Subcutaneous adipose tissue (tissue), 4 donors: ENCODE results near the gene MLLT3. TPM values are rescaled to one million over a fixed set of nuclear protein-coding genes. Genes with fewer than 3 reads are reported as not detected.

Experiments
- CTCF ChIP-seq: fragments of 450-650 bp; IDR thresholded peaks from one replicate; pipeline ENCODE4 v1.5.1; 2016; ENCODE audit warnings: low read depth, mild to moderate bottlenecking, control low read depth, antibody characterized with exemption, moderate library complexity
- total RNA-seq, 4 donors: library from RNA; depleted of rRNA; stranded (reverse); fragments of >200 nt; gene quantifications; one replicate each; pipeline ENCODE4 v1.1.0, GENCODE V29; 2016

The MLLT3 gene
- total RNA-seq, 4 donors from 2014 or later: 10.2 to 15.3 (median 11.0) TPM

- TF ChIP-seq CTCF: no peak
Measured at GRCh38 chr9:20319241-20319640, 303.1 kb downstream of the MLLT3 start.

- TF ChIP-seq CTCF: no peak
Measured at GRCh38 chr9:20317701-20318100, 304.6 kb downstream of the MLLT3 start.

GRCh38 chr9:20316372-20316771 is 305.9 kb downstream of the MLLT3 start:
- no peak for TF ChIP-seq CTCF

- no peak for TF ChIP-seq CTCF
Measured at GRCh38 chr9:20315677-20316076, 306.6 kb downstream of the MLLT3 start.

- no peak for TF ChIP-seq CTCF
Measured at GRCh38 chr9:20314981-20315380, 307.3 kb downstream of the MLLT3 start.

- TF ChIP-seq CTCF: no peak
Measured at GRCh38 chr9:20313415-20313814, 308.9 kb downstream of the MLLT3 start.

- no peak for TF ChIP-seq CTCF
Measured at GRCh38 chr9:20312732-20313131, 309.6 kb downstream of the MLLT3 start.
